Measurements from ENCODE around the gene SHH. TPM values are rescaled to one million over a fixed set of nuclear protein-coding genes. Genes with fewer than 3 reads are reported as not detected.
"Not testable (repeated sequence)": the region's sequence is repeated elsewhere in the genome, so short reads cannot be mapped to it uniquely, and the experiment has no call there.

Gene SHH
- total RNA-seq, 4 donors from 2014 or later, result 1.4 to 2.5 (median 2.1) TPM; not detected in 1

- H3K27me3 ChIP-seq, result no peaks in the 10 kb centered on the region
- no peak for TF ChIP-seq POLR2A (IDR thresholded peaks at IDR 0.05)
- no peak for TF ChIP-seq CTCF (IDR thresholded peaks at IDR 0.05)
These were observed 8.5 kb upstream of the SHH start for GRCh38 chr7:155820788-155821187.

GRCh38 chr7:155820246-155820645, 8.0 kb upstream of the SHH start:
- no peak overlapping the region for H3K4me3 ChIP-seq
- H3K27ac ChIP-seq, result no peak overlapping the region
- no peak for DNase-seq
- TF ChIP-seq POLR2A (IDR thresholded peaks at IDR 0.05) (no peak), CTCF (IDR thresholded peaks at IDR 0.05) (no peak)
- H3K9me3 ChIP-seq, result no peaks in the 10 kb centered on the region
- H3K4me1 ChIP-seq, result peaks cover 0 to 3% (median 0%) of the 10 kb centered on the region in 4 donors
- H3K27me3 ChIP-seq, result no peaks in the 10 kb centered on the region
- no peaks in the 10 kb centered on the region for H3K36me3 ChIP-seq

More at GRCh38 chr7:155820788-155821187, 8.5 kb upstream of the SHH start:
- H3K4me3 ChIP-seq, result no peak overlapping the region
- H3K9me3 ChIP-seq, result no peaks in the 10 kb centered on the region
- H3K27ac ChIP-seq, result no peak overlapping the region
- peak in 1 of 3 donors; percentile 12 for DNase-seq
- no peaks in the 10 kb centered on the region for H3K4me1 ChIP-seq
- no peaks in the 10 kb centered on the region for H3K36me3 ChIP-seq

- Histone ChIP-seq H3K36me3 (no peaks in the 10 kb centered on the region), H3K27ac (no peak overlapping the region), H3K9me3 (no peaks in the 10 kb centered on the region), H3K27me3 (peaks cover 0 to 5% of the 10 kb centered on the region in 2 donors), H3K4me1 (peaks cover 0 to 4% (median 0%) of the 10 kb centered on the region in 4 donors), H3K4me3 (no peak overlapping the region)
- DNase-seq, result no peak
- no peak for TF ChIP-seq CTCF (IDR thresholded peaks at IDR 0.05)
- no peak for TF ChIP-seq POLR2A (IDR thresholded peaks at IDR 0.05)
These were observed 6.9 kb upstream of the SHH start for GRCh38 chr7:155819186-155819585.

GRCh38 chr7:155818820-155819168, 6.5 kb upstream of the SHH start:
- Histone ChIP-seq H3K27ac (no peak overlapping the region), H3K4me3 (no peak overlapping the region), H3K27me3 (peaks cover 0 to 7% of the 10 kb centered on the region in 2 donors), H3K36me3 (no peaks in the 10 kb centered on the region), H3K4me1 (peaks cover 0 to 4% (median 0%) of the 10 kb centered on the region in 4 donors), H3K9me3 (no peaks in the 10 kb centered on the region)
- no peak for DNase-seq
- TF ChIP-seq CTCF (IDR thresholded peaks at IDR 0.05), result no peak
- no peak for TF ChIP-seq POLR2A (IDR thresholded peaks at IDR 0.05)

- no peak for DNase-seq
- Histone ChIP-seq H3K36me3 (no peaks in the 10 kb centered on the region), H3K4me3 (no peak overlapping the region), H3K27ac (no peak overlapping the region), H3K27me3 (peaks cover 0 to 8% of the 10 kb centered on the region in 2 donors), H3K4me1 (peaks cover 0 to 4% (median 0%) of the 10 kb centered on the region in 4 donors), H3K9me3 (no peaks in the 10 kb centered on the region)
- no peak for TF ChIP-seq CTCF (IDR thresholded peaks at IDR 0.05)
- no peak for TF ChIP-seq POLR2A (IDR thresholded peaks at IDR 0.05)
These were observed 6.0 kb upstream of the SHH start for GRCh38 chr7:155818154-155818819.

GRCh38 chr7:155817515-155817914, 5.3 kb upstream of the SHH start:
- H3K9me3 ChIP-seq, DNase-seq, H3K27ac ChIP-seq, H3K36me3 ChIP-seq, H3K4me3 ChIP-seq, H3K4me1 ChIP-seq: not testable (repeated sequence)
- H3K27me3 ChIP-seq, result peaks cover 0 to 12% of the 10 kb centered on the region in 2 donors
